ENCODE data around the gene SOX30.
"Not testable (repeated sequence)": the region's sequence is repeated elsewhere in the genome, so short reads cannot be mapped to it uniquely, and the experiment has no call there.

The SOX30 gene

GRCh38 chr5:157652377-157652692 lies at the start of gene SOX30:
Gene SOX30 (minus strand): TSS chr5:157652438. CDS start chr5:157652078, 360 bp downstream.
- DNase-seq (ENCODE audit: low spot score): no peak

DNA sequence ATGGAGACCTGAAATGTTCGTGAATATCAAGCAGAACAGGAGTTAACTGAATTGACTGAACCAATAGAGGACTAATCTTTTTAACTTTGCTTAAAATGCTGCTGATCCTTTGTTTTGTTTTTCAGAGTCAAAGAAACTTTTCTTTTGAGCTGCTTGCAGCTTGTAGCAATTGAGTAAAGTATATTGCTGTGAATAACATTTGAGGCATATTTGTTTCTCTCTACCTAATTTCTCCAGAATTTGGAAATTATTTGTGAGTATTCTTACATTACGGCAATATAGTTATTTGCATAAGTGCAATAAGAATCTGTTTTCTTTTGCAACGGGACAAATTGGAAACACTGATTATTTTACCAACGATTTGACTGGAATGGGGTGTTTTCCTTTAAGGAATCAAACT lies 46.4 kb upstream of the SOX30 start:
- not testable (repeated sequence) for DNase-seq (ENCODE audit: low spot score)

- not testable (repeated sequence) for DNase-seq (ENCODE audit: low spot score)
Measured at GRCh38 chr5:157696154-157696553, 43.9 kb upstream of the SOX30 start.

DNA sequence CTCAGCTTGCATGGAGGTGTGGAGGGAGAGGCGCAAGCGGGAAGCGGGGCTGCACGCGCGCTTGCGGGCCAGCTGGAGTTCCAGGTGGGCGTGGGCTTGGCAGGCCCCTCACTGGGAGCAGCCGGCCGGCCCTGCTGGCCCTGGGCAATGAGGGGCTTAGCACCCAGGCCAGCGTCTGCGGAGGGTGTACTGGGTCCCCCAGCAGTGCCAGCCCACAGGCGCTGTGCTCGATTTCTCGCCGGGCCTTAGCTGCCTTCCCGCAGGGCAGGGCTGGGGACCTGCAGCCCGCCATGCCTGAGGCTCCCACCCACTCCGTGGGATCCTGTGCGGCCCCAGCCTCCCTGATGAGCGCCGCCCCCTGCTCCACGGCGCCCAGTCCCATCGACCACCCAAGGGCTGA lies 41.6 kb upstream of the SOX30 start:
- DNase-seq (ENCODE audit: low spot score): not testable (repeated sequence)

DNA sequence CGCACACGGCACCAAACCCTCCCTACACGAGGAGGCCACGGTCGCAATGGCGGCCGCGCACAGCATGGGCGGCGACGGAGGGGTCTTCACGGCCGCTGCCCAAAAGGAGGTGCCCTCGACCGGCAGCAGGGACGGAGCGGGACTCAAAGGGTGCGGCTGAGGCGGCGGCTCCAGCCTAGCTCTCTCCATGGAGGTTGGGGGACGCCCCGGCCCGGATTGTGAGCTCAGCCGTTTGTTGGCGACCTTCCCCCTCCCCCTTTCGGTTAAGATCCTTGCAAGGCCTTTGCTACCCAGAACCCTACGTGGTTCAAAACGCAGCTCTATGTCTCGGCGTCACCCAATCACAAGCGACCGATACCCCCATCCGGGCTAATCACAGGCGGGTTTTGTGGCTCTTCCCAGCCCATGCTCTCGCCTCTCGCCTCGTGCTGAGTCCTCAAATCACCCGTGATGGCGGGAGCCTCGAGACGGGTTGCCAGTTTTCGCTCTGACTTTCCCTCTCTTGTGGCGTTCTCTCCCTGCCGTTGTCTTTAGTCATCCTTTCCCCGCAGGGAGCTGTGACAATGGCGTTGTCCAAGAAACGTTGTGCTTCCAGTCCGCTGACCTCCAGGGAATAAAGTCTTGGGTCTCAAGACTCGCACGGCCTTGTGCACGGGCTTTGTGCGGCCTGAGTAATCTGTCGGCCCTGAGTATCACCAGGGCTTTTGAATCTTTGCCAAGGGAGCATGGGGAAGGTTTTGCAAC lies 38.6 kb upstream of the SOX30 start:
- DNase-seq (ENCODE audit: low spot score): no peak

DNA sequence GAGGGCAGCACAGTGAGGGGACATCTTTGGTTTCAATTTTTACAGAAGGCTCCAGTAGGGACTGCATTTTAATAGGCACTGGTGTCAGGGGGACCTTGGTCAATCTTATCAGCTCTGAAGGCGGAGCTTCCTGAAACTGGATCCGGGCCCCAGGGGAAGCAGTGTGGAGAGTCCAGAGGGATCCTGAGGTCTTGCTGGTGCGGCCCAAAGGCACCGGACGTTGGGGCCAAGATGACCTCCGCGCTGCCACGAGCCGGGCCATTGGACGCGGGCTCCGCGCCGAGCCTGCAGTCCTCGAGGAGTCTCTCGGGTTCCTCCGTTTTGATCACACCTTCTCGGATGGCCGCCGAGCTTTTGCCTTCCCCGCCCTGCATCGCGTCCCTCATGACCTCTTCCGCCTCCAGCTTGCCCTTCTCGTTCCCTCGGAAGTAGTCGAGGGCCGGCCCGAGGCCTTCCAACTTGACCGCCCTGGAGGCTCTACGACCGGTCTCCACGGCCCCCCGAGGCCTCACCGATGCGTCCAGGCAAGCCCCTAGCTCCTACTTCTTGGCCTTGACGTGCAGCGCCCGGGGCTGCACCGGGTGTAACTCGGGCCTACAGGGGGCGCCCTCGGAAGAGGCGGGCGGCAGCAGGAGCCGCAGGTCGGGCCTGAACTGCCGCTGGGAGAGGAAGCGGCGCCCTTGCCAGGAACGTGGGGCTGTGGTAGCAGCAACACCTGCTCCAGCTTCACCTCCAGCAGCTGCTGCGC lies 37.9 kb upstream of the SOX30 start:
- peak; percentile 25 for DNase-seq (ENCODE audit: low spot score)

GRCh38 chr5:157687198-157687554 lies 34.9 kb upstream of the SOX30 start:
- no peak for DNase-seq (ENCODE audit: low spot score)

GRCh38 chr5:157686276-157687197 lies 34.3 kb upstream of the SOX30 start:
- DNase-seq (ENCODE audit: low spot score): not testable (repeated sequence)

DNA sequence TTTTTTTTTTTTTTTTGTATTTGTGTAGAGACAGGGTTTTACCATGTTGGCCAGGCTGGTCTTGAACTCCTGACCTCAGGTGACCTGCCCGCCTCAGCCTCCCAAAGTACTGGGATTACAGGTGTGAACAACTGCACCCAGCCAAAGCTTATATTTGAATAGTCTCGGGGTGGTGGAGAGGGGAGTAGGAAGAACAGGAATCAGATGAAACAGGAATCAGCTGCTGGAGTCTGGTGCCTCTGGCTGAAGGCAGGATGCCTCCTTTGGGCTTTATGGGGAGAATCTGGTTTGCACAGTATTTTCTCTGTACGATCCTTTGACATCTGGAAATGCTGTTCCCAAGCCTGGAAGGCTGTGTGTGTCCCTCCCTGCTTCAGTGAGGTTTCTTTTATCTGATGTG lies 30.0 kb upstream of the SOX30 start:
- no peak for DNase-seq (ENCODE audit: low spot score)

GRCh38 chr5:157681048-157681447 lies 28.8 kb upstream of the SOX30 start:
- DNase-seq (ENCODE audit: low spot score): no peak

GRCh38 chr5:157680239-157680638 lies 28.0 kb upstream of the SOX30 start:
- DNase-seq (ENCODE audit: low spot score): no peak

DNA sequence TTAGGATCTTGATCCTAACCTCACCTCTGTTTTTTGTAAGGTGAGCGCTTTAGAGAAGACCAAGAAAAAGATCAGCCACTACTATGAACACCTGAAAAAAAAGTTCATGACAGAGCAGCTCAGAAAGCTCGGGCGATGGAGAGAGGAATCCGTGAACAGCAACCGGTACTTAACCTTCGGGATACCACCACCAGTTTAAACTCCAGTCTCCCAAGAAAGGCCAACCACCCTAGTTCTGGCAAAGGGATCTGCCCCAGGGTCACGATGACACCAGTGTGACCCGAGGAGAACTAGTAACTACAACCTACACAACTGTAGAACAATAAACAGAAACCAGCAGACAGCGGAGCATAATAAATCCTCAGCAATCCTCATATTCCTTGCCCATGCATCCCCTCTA lies 27.6 kb upstream of the SOX30 start:
- no peak for DNase-seq (ENCODE audit: low spot score)

DNA sequence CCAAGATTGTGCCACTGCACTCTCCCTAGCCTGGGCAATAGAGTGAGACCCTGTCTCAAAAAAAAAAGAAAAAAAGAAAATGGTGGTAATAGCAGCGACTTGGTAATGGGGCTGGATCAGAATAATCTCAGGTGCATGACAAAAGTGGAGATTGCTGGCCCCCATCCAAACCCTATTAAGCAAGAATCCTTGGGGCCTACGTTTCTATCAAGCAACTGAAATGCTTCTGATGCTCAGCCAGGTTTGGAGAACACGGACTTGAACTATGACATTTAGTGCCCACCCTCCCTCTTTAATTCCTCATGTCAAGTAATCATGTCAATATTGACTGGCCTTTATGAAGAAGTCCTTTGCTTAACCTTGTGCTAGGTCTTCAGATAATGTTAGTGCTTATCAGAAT lies 25.7 kb upstream of the SOX30 start:
- DNase-seq (ENCODE audit: low spot score): no peak

DNA sequence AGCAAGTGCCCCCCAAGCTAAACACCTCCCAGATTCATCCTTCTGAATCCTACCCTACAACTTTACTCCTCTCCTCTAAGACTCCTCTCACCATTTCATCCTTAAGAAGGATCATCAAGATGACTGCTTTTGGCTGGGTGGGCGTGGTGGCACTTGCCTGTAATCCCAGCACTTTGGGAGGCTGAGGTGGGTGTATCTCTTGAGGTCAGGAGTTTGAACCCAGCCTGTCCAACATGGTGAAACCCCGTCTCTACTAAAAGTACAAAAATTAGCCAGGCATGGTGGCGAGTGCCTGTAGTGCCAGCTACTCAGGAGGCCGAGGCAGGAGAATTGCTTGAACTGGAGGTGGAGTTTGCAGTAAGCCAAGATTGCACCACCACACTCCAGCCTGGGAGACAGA lies 22.1 kb upstream of the SOX30 start:
- not testable (repeated sequence) for DNase-seq (ENCODE audit: low spot score)

GRCh38 chr5:157672976-157673375 lies 20.7 kb upstream of the SOX30 start:
- no peak for DNase-seq (ENCODE audit: low spot score)

DNA sequence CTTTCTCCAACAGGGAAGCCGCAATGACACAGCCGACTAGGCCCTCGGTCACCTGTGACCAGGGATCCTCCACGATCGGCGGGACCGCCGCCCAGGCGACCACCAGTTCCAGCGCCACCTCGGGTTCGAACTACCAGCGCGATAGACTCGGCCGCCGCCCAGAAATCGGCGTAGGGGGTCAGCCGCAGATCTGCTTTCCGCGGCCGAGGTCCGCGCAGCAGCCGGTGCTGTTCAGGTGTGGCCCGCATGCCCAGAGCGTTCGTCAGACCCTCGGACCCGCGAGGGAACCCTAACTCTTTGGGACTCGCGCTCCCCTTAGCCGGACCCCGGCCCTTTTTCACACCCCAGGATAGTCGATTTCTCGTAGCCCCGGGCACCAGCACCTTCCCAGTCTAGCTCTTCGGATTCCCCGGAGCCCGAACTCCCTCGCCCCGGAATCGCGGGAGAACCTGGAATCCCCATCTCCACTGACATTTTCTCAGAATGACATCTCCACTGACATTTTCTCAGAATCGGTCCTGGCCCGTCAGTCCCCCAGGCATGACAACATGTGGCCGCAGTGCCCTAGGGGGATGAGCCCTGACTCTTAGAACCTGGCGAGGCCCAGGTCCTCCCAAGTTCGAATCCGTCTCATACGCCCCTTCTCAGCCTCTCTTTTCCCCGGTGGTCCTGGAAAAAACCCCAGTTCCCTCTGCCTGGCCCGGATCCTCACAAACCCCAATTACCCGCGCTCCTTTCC lies 19.5 kb upstream of the SOX30 start:
- DNase-seq (ENCODE audit: low spot score): no peak

DNA sequence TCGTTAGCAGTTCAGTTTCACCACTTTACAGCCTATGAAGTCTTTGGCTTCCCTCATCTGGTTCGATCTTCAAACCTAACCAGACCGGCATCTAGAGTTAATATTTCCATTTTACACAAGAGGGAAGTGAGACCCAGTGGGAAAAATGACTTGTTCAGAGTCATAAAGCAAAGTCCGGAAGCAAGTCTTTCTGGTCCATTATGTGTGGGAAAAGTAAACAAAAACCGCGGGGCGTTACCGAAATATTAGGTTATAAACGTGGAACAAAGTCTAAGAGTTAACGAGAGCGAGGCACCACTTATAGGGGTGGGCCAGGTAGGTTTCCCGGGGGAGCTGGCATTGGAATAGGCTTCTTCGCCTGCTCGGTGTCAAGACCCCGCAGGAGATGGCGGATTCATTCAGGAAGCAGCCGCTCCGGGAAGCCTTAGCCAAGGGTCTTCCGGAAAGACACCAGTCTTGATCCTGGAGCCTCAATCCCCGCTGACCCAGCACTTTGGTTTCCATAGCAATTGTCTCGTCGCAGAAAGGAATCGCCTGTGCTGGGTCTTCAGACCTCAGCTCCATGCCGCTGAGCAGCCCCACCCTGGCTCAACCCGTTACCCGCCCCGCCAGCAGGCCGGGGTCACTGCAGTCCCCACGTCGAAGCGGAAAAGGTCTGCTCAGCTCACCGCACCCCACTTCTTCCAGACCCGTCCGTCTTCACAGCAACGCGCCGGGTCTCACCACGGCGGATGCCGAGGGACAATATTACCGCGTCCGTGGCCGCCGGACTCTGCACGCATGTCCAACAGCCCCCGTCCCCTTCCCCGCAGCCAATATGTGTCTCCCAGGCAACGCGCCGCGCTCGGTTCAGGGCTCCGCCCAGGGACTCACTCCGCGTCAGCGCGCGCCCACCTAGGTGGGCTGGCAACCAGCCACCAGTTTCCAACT lies 18.7 kb upstream of the SOX30 start, which contains the start of gene C5orf52:
TSS of gene C5orf52 (plus strand) at position 872 of the 930 bp plus-strand sequence. CDS start 82 bp downstream, outside the sequence.
- peak; percentile 31 for DNase-seq (ENCODE audit: low spot score)

- DNase-seq (ENCODE audit: low spot score): no peak
Measured at GRCh38 chr5:157669701-157670097, 17.5 kb upstream of the SOX30 start.

DNA sequence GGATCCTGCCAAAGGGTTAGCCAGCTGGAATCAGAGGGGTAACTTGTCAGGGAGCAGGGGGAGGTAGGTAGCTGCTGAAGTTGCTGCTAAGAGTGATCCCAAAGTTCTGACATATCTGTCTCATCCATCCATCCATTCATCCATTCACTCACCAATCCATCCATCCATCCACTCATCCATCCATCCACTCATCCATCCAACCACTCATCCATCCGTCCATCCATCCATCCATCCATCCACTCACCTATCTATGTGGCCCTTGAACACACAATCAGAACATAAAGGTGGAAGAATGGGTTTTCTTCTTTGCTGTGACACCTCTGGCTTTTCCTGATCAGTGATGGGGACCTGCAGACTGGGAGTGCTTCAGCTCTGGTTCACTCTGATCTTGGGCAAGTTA lies 16.1 kb upstream of the SOX30 start:
- no peak for DNase-seq (ENCODE audit: low spot score)

GRCh38 chr5:157665467-157666070 lies 13.3 kb upstream of the SOX30 start:
- DNase-seq (ENCODE audit: low spot score): no peak

Data from activated CD4-positive, alpha-beta T cell treated with anti-CD3 and anti-CD28 coated beads, Interleukin-2, Interleukin-4, amounts not matched to agents 100 ng/mL and 50 ng/mL, durations not matched to agents 16 hours and 8 hours (primary cell).